Measurements from ENCODE around the gene ABCD3. TPM values are rescaled to one million over a fixed set of nuclear protein-coding genes. Genes with fewer than 3 reads are reported as not detected.

Gene ABCD3
- total RNA-seq, 3 donors from 2014 or later (not counting 1 experiment from before 2014, with no cell fraction given): 22.3 to 29.5 (median 27.6) TPM

GRCh38 chr1:94555091-94555490 lies 136.9 kb downstream of the ABCD3 start:
- H3K27ac ChIP-seq (ENCODE audit: low read length): no peak overlapping the region
- no peaks in the 10 kb centered on the region for H3K36me3 Mint-ChIP-seq
- no peaks in the 10 kb centered on the region for H3K27me3 ChIP-seq (ENCODE audit: control insufficient read depth, insufficient read depth, low read length)
- DNase-seq (no peak), ATAC-seq (no peak)
- no peak overlapping the region for H3K27ac Mint-ChIP-seq
- H3K27me3 Mint-ChIP-seq (ENCODE audit: low read depth in 2 of 2): peaks cover 3 to 22% of the 10 kb centered on the region in 2 donors
- no peaks in the 10 kb centered on the region for H3K9me3 ChIP-seq (ENCODE audit: control insufficient read depth, insufficient read depth, low read length)
- H3K4me1 Mint-ChIP-seq: no peaks in the 10 kb centered on the region
- H3K4me1 ChIP-seq (ENCODE audit: control insufficient read depth, insufficient read depth, low read length): no peaks in the 10 kb centered on the region
- intact Hi-C loops (cut with micrococcal nuclease): no loop called here
- 87% methylated on average over 4 of the region's 5 CpGs for WGBS (ENCODE audit: insufficient coverage)
- no peak overlapping the region for H3K4me3 ChIP-seq (ENCODE audit: low read length)
- no peaks in the 10 kb centered on the region for H3K9me3 Mint-ChIP-seq
- no peak overlapping the region for H3K4me3 Mint-ChIP-seq
- H3K36me3 ChIP-seq (ENCODE audit: control insufficient read depth, insufficient read depth, low read length): no peaks in the 10 kb centered on the region
- TF ChIP-seq, protein P1, sequence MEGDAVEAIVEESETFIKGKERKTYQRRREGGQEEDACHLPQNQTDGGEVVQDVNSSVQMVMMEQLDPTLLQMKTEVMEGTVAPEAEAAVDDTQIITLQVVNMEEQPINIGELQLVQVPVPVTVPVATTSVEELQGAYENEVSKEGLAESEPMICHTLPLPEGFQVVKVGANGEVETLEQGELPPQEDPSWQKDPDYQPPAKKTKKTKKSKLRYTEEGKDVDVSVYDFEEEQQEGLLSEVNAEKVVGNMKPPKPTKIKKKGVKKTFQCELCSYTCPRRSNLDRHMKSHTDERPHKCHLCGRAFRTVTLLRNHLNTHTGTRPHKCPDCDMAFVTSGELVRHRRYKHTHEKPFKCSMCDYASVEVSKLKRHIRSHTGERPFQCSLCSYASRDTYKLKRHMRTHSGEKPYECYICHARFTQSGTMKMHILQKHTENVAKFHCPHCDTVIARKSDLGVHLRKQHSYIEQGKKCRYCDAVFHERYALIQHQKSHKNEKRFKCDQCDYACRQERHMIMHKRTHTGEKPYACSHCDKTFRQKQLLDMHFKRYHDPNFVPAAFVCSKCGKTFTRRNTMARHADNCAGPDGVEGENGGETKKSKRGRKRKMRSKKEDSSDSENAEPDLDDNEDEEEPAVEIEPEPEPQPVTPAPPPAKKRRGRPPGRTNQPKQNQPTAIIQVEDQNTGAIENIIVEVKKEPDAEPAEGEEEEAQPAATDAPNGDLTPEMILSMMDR (IDR thresholded peaks at IDR 0.05): no peak

DNA sequence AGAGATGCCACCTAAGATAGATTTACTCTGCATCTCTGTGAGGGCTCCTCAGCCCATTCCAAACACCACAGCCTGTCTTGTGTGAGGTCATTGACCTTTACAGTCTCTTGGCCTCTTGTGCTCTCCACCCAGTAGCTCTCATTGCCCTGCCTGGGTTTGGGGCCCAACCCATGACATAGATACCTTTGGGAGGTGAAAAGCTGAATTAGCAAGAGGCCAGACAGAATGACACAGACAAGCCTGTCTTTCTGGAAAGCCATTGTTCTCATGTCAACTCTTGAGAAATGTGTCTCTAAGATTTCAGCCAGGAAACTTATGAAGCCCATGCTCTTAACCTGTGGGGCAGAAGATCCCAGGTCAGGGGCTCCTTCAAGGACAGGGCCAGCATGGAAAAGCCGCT lies 141.7 kb downstream of the ABCD3 start:
- Mint-ChIP-seq H3K27ac (no peak overlapping the region), H3K9me3 (no peaks in the 10 kb centered on the region), H3K4me1 (no peaks in the 10 kb centered on the region), H3K27me3 (ENCODE audit: low read depth in 2 of 2) (peaks cover 6 to 26% of the 10 kb centered on the region in 2 donors), H3K36me3 (no peaks in the 10 kb centered on the region), H3K4me3 (no peak overlapping the region)
- ATAC-seq: no peak
- 88% methylated on average over 1 of the region's 1 CpG for WGBS (ENCODE audit: insufficient coverage)
- Histone ChIP-seq H3K9me3 (ENCODE audit: control insufficient read depth, insufficient read depth, low read length) (no peaks in the 10 kb centered on the region), H3K27me3 (ENCODE audit: control insufficient read depth, insufficient read depth, low read length) (no peaks in the 10 kb centered on the region), H3K4me3 (ENCODE audit: low read length) (no peak overlapping the region), H3K4me1 (ENCODE audit: control insufficient read depth, insufficient read depth, low read length) (no peaks in the 10 kb centered on the region), H3K27ac (ENCODE audit: low read length) (no peak overlapping the region), H3K36me3 (ENCODE audit: control insufficient read depth, insufficient read depth, low read length) (no peaks in the 10 kb centered on the region)
- intact Hi-C loops (cut with micrococcal nuclease): no loop called here
- no peak for DNase-seq
- TF ChIP-seq, protein P1 (IDR thresholded peaks at IDR 0.05): no peak

DNA sequence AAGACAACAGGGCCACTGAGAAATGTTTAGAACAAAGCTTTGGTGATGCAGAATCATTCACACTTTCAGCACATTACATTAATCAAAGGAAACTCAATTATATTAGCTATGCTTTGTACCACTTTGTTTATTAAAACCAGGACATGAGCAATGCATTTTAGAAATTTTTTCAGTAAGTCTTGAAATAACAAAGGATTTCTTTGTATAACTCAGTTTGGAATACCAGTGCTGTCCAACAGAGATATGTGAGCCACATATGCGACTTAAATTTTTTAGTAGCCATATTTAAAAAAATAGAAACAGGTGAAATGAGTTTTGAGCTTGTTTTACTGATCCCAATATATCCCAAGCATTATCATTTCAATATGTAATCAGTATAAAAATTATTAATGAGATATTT lies 142.1 kb downstream of the ABCD3 start:
- H3K27me3 ChIP-seq (ENCODE audit: control insufficient read depth, insufficient read depth, low read length): no peaks in the 10 kb centered on the region
- Mint-ChIP-seq H3K4me1 (no peaks in the 10 kb centered on the region), H3K27me3 (ENCODE audit: low read depth in 2 of 2) (peaks cover 7 to 22% of the 10 kb centered on the region in 2 donors), H3K9me3 (no peaks in the 10 kb centered on the region), H3K27ac (no peak overlapping the region), H3K36me3 (no peaks in the 10 kb centered on the region), H3K4me3 (no peak overlapping the region)
- no peak overlapping the region for H3K27ac ChIP-seq (ENCODE audit: low read length)
- no peak for ATAC-seq
- H3K9me3 ChIP-seq (ENCODE audit: control insufficient read depth, insufficient read depth, low read length): no peaks in the 10 kb centered on the region
- intact Hi-C loops (cut with micrococcal nuclease): no loop called here
- H3K36me3 ChIP-seq (ENCODE audit: control insufficient read depth, insufficient read depth, low read length): no peaks in the 10 kb centered on the region
- TF ChIP-seq, protein P1 (IDR thresholded peaks at IDR 0.05): no peak
- DNase-seq: no peak
- no peaks in the 10 kb centered on the region for H3K4me1 ChIP-seq (ENCODE audit: control insufficient read depth, insufficient read depth, low read length)
- H3K4me3 ChIP-seq (ENCODE audit: low read length): no peak overlapping the region
- no CpG with 5 or more reads among the region's 1 CpG for WGBS (ENCODE audit: insufficient coverage)

- DNase-seq (no peak), ATAC-seq (no peak)
- TF ChIP-seq, protein P1 (IDR thresholded peaks at IDR 0.05): no peak
- H3K27ac ChIP-seq (ENCODE audit: low read length): no peak overlapping the region
- intact Hi-C loops (cut with micrococcal nuclease): no loop called here
- H3K4me3 ChIP-seq (ENCODE audit: low read length): no peak overlapping the region
- Mint-ChIP-seq H3K4me3 (no peak overlapping the region), H3K27ac (no peak overlapping the region), H3K27me3 (ENCODE audit: low read depth in 2 of 2) (peaks cover 9 to 15% of the 10 kb centered on the region in 2 donors), H3K36me3 (no peaks in the 10 kb centered on the region), H3K4me1 (no peaks in the 10 kb centered on the region), H3K9me3 (no peaks in the 10 kb centered on the region)
- H3K9me3 ChIP-seq (ENCODE audit: control insufficient read depth, insufficient read depth, low read length): no peaks in the 10 kb centered on the region
- no peaks in the 10 kb centered on the region for H3K4me1 ChIP-seq (ENCODE audit: control insufficient read depth, insufficient read depth, low read length)
- no peaks in the 10 kb centered on the region for H3K27me3 ChIP-seq (ENCODE audit: control insufficient read depth, insufficient read depth, low read length)
- WGBS (ENCODE audit: insufficient coverage): 89% methylated on average over 12 of the region's 12 CpGs
- H3K36me3 ChIP-seq (ENCODE audit: control insufficient read depth, insufficient read depth, low read length): no peaks in the 10 kb centered on the region
Measured at GRCh38 chr1:94562519-94563260, 144.5 kb downstream of the ABCD3 start.

Measured in natural killer cell (primary cell).